ENCODE data around the gene PAM.

PAM gene

GRCh38 chr5:102782217-102782872 is 27.2 kb downstream of the PAM start:
- no peak for TF ChIP-seq GATA2 (IDR thresholded peaks at IDR 0.05; ENCODE audit: low read depth, low read length)
- no peak for TF ChIP-seq GATA3 (IDR thresholded peaks at IDR 0.05; ENCODE audit: low read depth, low read length)

- no peak for TF ChIP-seq GATA2 (IDR thresholded peaks at IDR 0.05; ENCODE audit: low read depth, low read length)
- TF ChIP-seq GATA3 (IDR thresholded peaks at IDR 0.05; ENCODE audit: low read depth, low read length) = no peak
These were observed 32.0 kb downstream of the PAM start for GRCh38 chr5:102787134-102787533.

- TF ChIP-seq GATA3 (IDR thresholded peaks at IDR 0.05; ENCODE audit: low read depth, low read length) (no peak), GATA2 (IDR thresholded peaks at IDR 0.05; ENCODE audit: low read depth, low read length) (no peak)
These were observed 33.7 kb downstream of the PAM start for GRCh38 chr5:102788788-102789187.

- TF ChIP-seq GATA3 (IDR thresholded peaks at IDR 0.05; ENCODE audit: low read depth, low read length) = no peak
- TF ChIP-seq GATA2 (IDR thresholded peaks at IDR 0.05; ENCODE audit: low read depth, low read length) = no peak
These were observed 34.4 kb downstream of the PAM start for GRCh38 chr5:102789469-102789868.

GRCh38 chr5:102790748-102791147 is 35.6 kb downstream of the PAM start:
- TF ChIP-seq GATA3 (IDR thresholded peaks at IDR 0.05; ENCODE audit: low read depth, low read length) (no peak), GATA2 (IDR thresholded peaks at IDR 0.05; ENCODE audit: low read depth, low read length) (no peak)

- TF ChIP-seq GATA2 (IDR thresholded peaks at IDR 0.05; ENCODE audit: low read depth, low read length) (no peak), GATA3 (IDR thresholded peaks at IDR 0.05; ENCODE audit: low read depth, low read length) (no peak)
These were observed 37.6 kb downstream of the PAM start for GRCh38 chr5:102792705-102793104.

- TF ChIP-seq GATA2 (IDR thresholded peaks at IDR 0.05; ENCODE audit: low read depth, low read length) = no peak
- no peak for TF ChIP-seq GATA3 (IDR thresholded peaks at IDR 0.05; ENCODE audit: low read depth, low read length)
These were observed 38.9 kb downstream of the PAM start for GRCh38 chr5:102794047-102794446.

GRCh38 chr5:102794677-102795331 is 39.7 kb downstream of the PAM start:
- no peak for TF ChIP-seq GATA2 (IDR thresholded peaks at IDR 0.05; ENCODE audit: low read depth, low read length)
- TF ChIP-seq GATA3 (IDR thresholded peaks at IDR 0.05; ENCODE audit: low read depth, low read length) = no peak

GRCh38 chr5:102795526-102795925 is 40.4 kb downstream of the PAM start:
- TF ChIP-seq GATA2 (IDR thresholded peaks at IDR 0.05; ENCODE audit: low read depth, low read length) = no peak
- no peak for TF ChIP-seq GATA3 (IDR thresholded peaks at IDR 0.05; ENCODE audit: low read depth, low read length)

- TF ChIP-seq GATA3 (IDR thresholded peaks at IDR 0.05; ENCODE audit: low read depth, low read length) = no peak
- TF ChIP-seq GATA2 (IDR thresholded peaks at IDR 0.05; ENCODE audit: low read depth, low read length) = no peak
These were observed 40.9 kb downstream of the PAM start for GRCh38 chr5:102796009-102796408.

- TF ChIP-seq GATA2 (IDR thresholded peaks at IDR 0.05; ENCODE audit: low read depth, low read length) (no peak), GATA3 (IDR thresholded peaks at IDR 0.05; ENCODE audit: low read depth, low read length) (no peak)
These were observed 41.4 kb downstream of the PAM start for GRCh38 chr5:102796498-102796897.

GRCh38 chr5:102797322-102797884 is 42.3 kb downstream of the PAM start:
- no peak for TF ChIP-seq GATA2 (IDR thresholded peaks at IDR 0.05; ENCODE audit: low read depth, low read length)
- TF ChIP-seq GATA3 (IDR thresholded peaks at IDR 0.05; ENCODE audit: low read depth, low read length) = no peak

GRCh38 chr5:102798104-102798785 is 43.1 kb downstream of the PAM start:
- TF ChIP-seq GATA2 (IDR thresholded peaks at IDR 0.05; ENCODE audit: low read depth, low read length) (no peak), GATA3 (IDR thresholded peaks at IDR 0.05; ENCODE audit: low read depth, low read length) (no peak)

- TF ChIP-seq GATA2 (IDR thresholded peaks at IDR 0.05; ENCODE audit: low read depth, low read length) = no peak
- TF ChIP-seq GATA3 (IDR thresholded peaks at IDR 0.05; ENCODE audit: low read depth, low read length) = no peak
These were observed 43.9 kb downstream of the PAM start for GRCh38 chr5:102799017-102799416.
